ENCODE data around the gene SFSWAP. TPM values are rescaled to one million over a fixed set of nuclear protein-coding genes. Genes with fewer than 3 reads are reported as not detected.
"Not testable (repeated sequence)": the region's sequence is repeated elsewhere in the genome, so short reads cannot be mapped to it uniquely, and the experiment has no call there.

SFSWAP gene
- total RNA-seq, 1 donor from 2014 or later = 20.9 TPM

DNA sequence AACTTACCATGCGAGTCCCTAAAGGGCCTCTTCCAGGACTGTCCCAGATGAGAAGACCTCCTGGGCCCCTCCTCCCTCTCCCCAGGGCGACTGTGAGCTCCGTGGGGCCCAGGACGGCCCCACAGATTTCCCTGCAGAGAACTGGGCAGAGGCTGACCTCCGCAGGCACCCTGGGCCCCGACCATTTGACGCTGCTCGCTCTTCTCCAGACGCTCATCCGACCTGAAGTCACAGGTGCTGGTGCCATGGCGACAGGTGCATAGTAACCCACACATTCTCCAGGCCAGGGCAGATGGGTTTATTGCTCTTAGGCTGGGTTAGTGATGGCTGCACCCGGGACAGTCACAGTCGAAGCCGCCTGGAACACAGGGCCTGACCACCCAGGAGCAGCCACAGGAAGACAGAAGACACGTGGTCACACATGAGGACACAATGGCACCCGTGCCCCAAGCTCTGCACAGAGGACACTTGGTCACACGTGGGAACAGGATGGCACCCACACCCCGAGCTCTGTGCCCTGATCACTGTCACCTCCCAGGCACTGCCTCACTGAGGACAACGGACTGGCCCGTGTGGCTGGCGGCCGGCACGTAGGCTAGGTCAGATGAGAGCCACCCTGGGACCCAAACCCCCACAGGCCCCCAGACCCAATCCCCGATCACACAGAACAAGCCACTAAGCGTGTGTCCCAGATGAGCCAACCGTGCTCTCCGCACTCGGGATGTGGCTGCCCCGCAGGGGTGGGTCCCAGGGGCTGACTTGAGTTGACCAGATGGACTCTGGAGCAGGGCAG, 32.3 kb upstream of the SFSWAP start:
- intact Hi-C loops (cut with DNase I); DNase-seq (ENCODE audit: low spot score): not testable (repeated sequence)

GRCh38 chr12:131679186-131679585, 31.7 kb upstream of the SFSWAP start:
- intact Hi-C loops (cut with DNase I); DNase-seq (ENCODE audit: low spot score): not testable (repeated sequence)

GRCh38 chr12:131679816-131680215, 31.1 kb upstream of the SFSWAP start:
- intact Hi-C loops (cut with DNase I) = not testable (repeated sequence)

DNA sequence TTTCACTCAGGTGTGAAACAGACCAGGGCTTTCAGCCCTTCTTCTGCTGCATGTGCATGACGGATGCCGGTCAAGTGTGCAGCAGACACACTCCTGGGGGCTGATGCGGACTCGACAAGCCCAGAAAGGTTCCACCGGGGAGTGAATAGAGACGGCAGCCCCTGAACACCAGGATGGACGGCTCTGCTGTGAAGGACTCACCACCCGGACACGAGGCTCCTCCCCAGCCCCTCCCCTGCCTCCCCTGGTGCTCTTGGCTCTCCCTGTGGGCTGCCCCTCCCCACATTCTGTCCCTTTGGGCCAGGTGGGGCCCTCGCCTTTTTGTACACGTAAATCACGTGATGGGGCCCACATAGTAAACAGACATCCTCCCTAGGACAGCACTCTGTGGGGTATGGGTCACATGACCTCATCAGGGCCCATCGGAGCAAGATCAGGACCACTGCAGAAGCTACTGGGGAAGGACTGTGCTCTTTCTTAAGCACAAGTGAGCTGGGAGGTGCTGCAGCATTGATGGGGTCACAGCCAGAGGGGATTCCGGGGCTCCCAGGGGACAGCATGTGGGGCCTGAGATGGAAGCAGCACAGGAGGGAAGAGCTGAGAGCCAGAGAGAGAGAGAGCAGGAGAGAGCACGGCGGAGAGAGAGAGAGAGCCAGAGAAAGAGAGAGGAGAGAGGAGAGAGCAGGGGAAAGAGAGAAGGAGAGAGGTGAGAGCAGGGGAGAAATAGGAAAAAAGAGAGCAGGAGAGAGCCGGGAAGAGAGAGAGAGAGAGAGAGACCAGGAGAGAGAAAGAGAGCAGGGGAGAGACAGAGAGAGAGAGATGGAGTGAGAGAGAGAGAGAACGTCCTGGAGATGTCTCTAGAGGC, 30.3 kb upstream of the SFSWAP start:
- intact Hi-C loops (cut with DNase I) = not testable (repeated sequence)

More at GRCh38 chr12:131679816-131680215, 31.1 kb upstream of the SFSWAP start:
- DNase-seq (ENCODE audit: low spot score) = not testable (repeated sequence)

GRCh38 chr12:131681257-131681620, 29.7 kb upstream of the SFSWAP start:
- intact Hi-C loops (cut with DNase I) = no loop called here
- DNase-seq (ENCODE audit: low spot score) = no peak

More for the DNA sequence above, 30.3 kb upstream of the SFSWAP start:
- DNase-seq (ENCODE audit: low spot score) = not testable (repeated sequence)

- peak; percentile 92 for DNase-seq (ENCODE audit: low spot score)
- intact Hi-C loops (cut with DNase I) = not testable (repeated sequence)
These were observed 29.0 kb upstream of the SFSWAP start for GRCh38 chr12:131681746-131682509.

GRCh38 chr12:131682510-131682895, 28.4 kb upstream of the SFSWAP start:
- intact Hi-C loops (cut with DNase I) = no loop called here
- no peak for DNase-seq (ENCODE audit: low spot score)

GRCh38 chr12:131683266-131684014, 27.4 kb upstream of the SFSWAP start:
- no peak for DNase-seq (ENCODE audit: low spot score)
- intact Hi-C loops (cut with DNase I) = no loop called here

DNA sequence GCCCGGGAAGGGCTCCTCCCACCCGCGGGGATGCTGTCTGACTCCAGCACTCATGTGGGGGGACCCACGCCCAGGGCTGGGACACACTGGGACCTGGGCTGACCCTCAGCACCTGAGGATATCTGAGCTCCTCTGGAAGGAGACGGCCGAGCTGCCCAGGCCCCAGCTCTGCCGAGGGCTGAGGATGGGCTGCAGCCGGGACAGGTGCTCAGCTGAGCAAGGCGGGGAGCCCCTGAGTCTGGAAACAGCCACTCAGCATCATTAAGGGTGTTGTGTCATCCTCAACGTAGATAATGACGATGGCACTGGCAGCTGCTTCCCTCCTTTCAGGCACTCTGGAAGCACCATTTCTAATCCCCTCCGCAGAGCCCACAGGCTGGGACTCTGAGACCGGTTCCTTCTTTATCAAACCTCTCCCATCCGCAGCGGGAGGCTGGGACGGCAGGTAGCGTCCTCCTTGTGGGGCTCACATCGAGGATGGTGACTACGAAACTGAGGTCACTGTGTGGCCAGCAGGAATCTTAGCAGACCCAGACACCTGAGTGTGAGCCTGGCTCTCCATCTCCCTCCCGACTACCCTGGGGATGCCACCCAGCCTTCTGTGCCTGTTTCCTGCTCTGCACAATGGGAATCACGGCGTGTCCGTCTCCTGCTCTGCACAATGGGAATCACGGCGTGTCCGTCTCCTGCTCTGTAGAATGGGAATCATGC, 26.7 kb upstream of the SFSWAP start:
- DNase-seq (ENCODE audit: low spot score) = no peak
- intact Hi-C loops (cut with DNase I) = no loop called here

GRCh38 chr12:131687346-131688125, 23.4 kb upstream of the SFSWAP start:
- intact Hi-C loops (cut with DNase I) = no loop called here

DNA sequence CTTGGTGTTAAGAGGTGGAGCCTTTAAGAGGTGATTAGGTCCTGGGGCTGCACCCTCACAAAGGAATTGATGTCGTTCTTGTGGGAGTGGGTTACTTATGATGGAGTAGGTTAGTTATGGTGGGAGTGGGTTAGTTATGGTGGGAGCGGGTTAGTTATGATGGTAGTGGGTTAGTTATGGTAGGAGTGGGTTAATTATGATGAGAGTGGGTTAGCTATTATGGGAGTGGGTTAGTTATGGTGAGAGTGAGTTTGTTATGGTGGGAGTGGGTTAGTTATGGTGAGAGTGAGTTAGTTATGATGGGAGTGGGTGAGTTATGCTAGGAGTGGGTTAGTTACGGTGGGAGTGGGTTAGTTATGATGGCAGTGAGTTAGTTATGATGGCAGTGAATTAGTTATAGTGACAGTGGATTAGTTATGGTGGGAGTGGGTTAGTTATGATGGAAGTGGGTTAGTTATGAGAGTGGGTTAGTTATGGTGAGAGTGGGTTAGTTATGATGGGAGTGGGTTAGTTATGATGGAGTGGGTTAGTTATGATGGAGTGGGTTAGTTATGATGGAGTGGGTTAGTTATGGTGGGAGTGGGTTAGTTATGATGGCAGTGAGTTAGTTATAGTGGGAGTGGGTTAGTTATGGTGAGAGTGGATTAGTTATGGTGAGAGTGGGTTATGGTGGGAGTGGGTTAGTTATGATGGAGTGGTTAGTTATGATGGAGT, 22.6 kb upstream of the SFSWAP start:
- intact Hi-C loops (cut with DNase I) = no loop called here
- DNase-seq (ENCODE audit: low spot score) = no peak

More at GRCh38 chr12:131687346-131688125, 23.4 kb upstream of the SFSWAP start:
- DNase-seq (ENCODE audit: low spot score) = no peak

GRCh38 chr12:131688845-131689154, 22.1 kb upstream of the SFSWAP start:
- intact Hi-C loops (cut with DNase I) = no loop called here
- DNase-seq (ENCODE audit: low spot score) = no peak

GRCh38 chr12:131690320-131690719, 20.6 kb upstream of the SFSWAP start:
- DNase-seq (ENCODE audit: low spot score) = no peak
- intact Hi-C loops (cut with DNase I) = no loop called here

DNA sequence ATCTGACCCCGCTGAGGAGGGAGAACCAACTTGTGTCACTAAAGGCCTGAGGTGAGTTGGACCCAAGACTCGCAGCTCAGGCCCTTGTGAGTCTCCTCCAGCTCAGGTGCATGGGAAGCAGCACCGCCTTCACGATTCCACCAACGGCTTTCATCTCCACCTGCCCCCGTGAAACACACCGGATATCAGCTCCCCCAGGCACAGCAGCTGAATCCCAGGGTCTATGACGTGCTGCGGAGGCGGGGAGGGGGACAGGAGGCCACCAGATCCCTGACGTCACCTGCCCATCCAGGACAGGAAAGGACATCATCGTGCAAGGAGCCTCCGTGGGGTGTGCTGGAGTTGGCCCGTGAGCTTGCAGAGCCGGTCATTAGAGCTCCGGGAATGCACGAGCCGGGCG, 18.5 kb upstream of the SFSWAP start:
- intact Hi-C loops (cut with DNase I) = no loop called here
- DNase-seq (ENCODE audit: low spot score) = no peak

DNA sequence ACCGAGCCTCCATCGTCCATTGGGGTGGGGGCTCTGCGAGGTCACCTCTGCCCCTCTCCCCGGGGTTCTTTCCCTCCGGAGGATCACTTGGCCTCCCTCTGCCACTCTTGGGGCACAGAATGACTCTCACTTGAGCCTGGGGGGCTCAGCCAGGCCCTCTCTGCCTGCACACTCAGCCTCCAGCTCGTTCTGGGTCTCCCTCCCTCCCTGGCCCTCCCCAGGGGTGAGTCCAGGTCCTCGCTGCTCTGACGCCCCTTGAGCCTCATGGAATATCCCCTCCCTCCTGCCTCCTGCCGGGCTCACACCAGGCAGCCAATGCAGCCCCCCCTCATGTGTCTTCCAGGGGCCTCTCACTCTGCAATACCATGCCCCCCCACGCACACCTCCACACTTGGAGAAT, 17.7 kb upstream of the SFSWAP start:
- intact Hi-C loops (cut with DNase I) = no loop called here
- no peak for DNase-seq (ENCODE audit: low spot score)

DNA sequence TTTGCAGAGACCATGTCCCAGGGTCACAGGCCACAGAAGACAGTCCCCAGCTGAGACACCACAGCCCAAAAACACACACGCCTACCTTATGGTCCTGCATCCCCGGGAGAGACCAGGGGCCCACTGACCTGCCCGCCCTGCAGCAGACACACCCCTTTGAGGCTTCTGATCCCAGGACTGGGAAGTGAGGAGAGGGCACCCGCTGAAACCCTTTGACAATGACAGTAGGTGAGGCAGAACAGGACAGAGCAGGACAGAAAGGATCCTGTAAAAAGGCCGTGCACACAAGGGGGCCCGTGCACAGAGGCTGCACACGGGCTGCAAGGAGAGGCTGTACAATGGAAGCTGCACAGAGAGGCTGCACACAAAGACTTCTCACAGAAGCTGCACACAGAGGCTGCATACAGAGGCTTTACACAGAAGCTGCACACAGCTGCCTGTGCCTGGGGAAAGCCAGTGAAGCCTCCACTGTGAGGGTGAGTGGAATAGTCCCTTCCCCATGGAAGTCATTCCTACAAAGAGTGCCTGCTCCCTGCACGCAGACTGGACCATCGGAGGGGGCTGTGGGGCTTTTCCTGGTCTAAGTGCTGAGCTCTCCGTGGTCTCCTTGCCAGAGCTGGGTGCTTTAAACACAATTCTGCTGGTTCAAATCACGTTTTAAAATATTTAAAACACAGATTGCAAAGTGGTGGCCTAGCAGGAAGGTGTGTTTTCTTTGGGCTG, 16.6 kb upstream of the SFSWAP start:
- intact Hi-C loops (cut with DNase I) = no loop called here
- no peak for DNase-seq (ENCODE audit: low spot score)

- intact Hi-C loops (cut with DNase I) = no loop called here
- DNase-seq (ENCODE audit: low spot score) = no peak
These were observed 14.9 kb upstream of the SFSWAP start for GRCh38 chr12:131695968-131696367.

Data from cardiac septum (tissue), 1 donor.